Activated CD4-positive, alpha-beta T cell treated with anti-CD3 and anti-CD28 coated beads, Interleukin-2, amount 50 U/mL, for 4 hours (primary cell): ENCODE results near the gene RNF138.

Experiments used
- DNase-seq, 2 experiments: peaks; one replicate each; pipeline ENCODE4 v3.0.0-alpha.2; 2020

RNF138 gene

GRCh38 chr18:32177530-32177929 lies 85.9 kb downstream of the RNF138 start:
- no peak for DNase-seq
